ENCODE measurements around the gene MUC5B.

GRCh38 chr11:1207401-1208143 lies 15.3 kb upstream of the MUC5B start:
- no peak for TF ChIP-seq CTCF (IDR thresholded peaks at IDR 0.05)
- no peak for TF ChIP-seq ZFX (IDR thresholded peaks at IDR 0.05; ENCODE audit: borderline replicate concordance)
